GM23338 (cell line): ENCODE results near the gene EEPD1. TPM values are rescaled to one million over a fixed set of nuclear protein-coding genes. Genes with fewer than 3 reads are reported as not detected.

ENCODE experiments used
- ATAC-seq: fragments of 200-7000 bp; cut with Tn5 transposase; 3 replicates; pipeline ENCODE4 v1.9.1; 2020
- DNase-seq: peaks from one replicate; pipeline ENCODE4 v3.0.0-alpha.2; 2015; ENCODE audit warnings: low spot score
- H2AFZ ChIP-seq: fragments of 200-600 bp; sonication (generic); 2 replicates; pipeline ENCODE4 v1.8.0; 2016; ENCODE audit warnings: antibody characterized with exemption, mild to moderate bottlenecking, moderate library complexity
- H3F3A ChIP-seq: fragments of 200-600 bp; sonication (generic); replicated peaks from 2 replicates; pipeline ENCODE4 v1.8.0; 2017; ENCODE audit warnings: antibody characterized with exemption, mixed run types, low read depth
- H3K27ac ChIP-seq: fragments of 200-600 bp; sonication (generic); 2 replicates; pipeline ENCODE4 v1.6.1; 2016; ENCODE audit warnings: low read depth
- H3K27me3 ChIP-seq: fragments of 200-600 bp; sonication (generic); 2 replicates; pipeline ENCODE4 v1.8.0; 2016; ENCODE audit warnings: mild to moderate bottlenecking, mixed run types, moderate library complexity; ENCODE audit not compliant: insufficient read depth
- H3K36me3 ChIP-seq: fragments of 200-600 bp; sonication (generic); 2 replicates; pipeline ENCODE4 v1.8.0; 2016; ENCODE audit warnings: mild to moderate bottlenecking; ENCODE audit not compliant: insufficient read depth
- H3K4me1 ChIP-seq: fragments of 200-600 bp; sonication (generic); 2 replicates; pipeline ENCODE4 v1.8.0; 2016; ENCODE audit warnings: mild to moderate bottlenecking, moderate library complexity; ENCODE audit not compliant: insufficient read depth
- H3K4me2 ChIP-seq: fragments of 200-600 bp; sonication (generic); 2 replicates; pipeline ENCODE4 v1.7.1; 2017; ENCODE audit warnings: mixed run types
- H3K4me3 ChIP-seq: fragments of 200-600 bp; sonication (generic); 2 replicates; pipeline ENCODE4 v1.6.1; 2016; ENCODE audit warnings: mixed run types
- H3K79me2 ChIP-seq: fragments of 200-600 bp; sonication (generic); replicated peaks from 2 replicates; pipeline ENCODE4 v1.8.0; 2017; ENCODE audit warnings: mild to moderate bottlenecking; ENCODE audit not compliant: insufficient read depth
- H3K9me2 ChIP-seq: fragments of 200-600 bp; sonication (generic); 2 replicates; pipeline ENCODE4 v1.8.0; 2017; ENCODE audit not compliant: insufficient read depth
- H4K20me1 ChIP-seq: fragments of 200-600 bp; sonication (generic); replicated peaks from 2 replicates; pipeline ENCODE4 v1.8.0; 2017; ENCODE audit warnings: mild to moderate bottlenecking; ENCODE audit not compliant: insufficient read depth
- H3K27ac Mint-ChIP-seq: 2 replicates; pipeline ENCODE4 v1.8.0; 2020; ENCODE audit warnings: inconsistent platforms, mild to moderate bottlenecking, moderate library complexity, mixed read lengths
- H3K27me3 Mint-ChIP-seq: 3 replicates; pipeline ENCODE4 v1.8.0; 2022; ENCODE audit warnings: low read depth, mild to moderate bottlenecking, moderate library complexity, mixed read lengths, inconsistent platforms; ENCODE audit not compliant: insufficient read depth, poor library complexity
- H3K36me3 Mint-ChIP-seq: 3 replicates; pipeline ENCODE4 v1.8.0; 2021; ENCODE audit warnings: low read depth, mild to moderate bottlenecking, inconsistent platforms, moderate library complexity, mixed read lengths
- H3K4me1 Mint-ChIP-seq: 3 replicates; pipeline ENCODE4 v1.8.0; 2020; ENCODE audit warnings: mild to moderate bottlenecking, inconsistent platforms, mixed read lengths
- H3K4me3 Mint-ChIP-seq: 3 replicates; pipeline ENCODE4 v1.8.0; 2021; ENCODE audit warnings: moderate library complexity, mild to moderate bottlenecking, inconsistent platforms, mixed read lengths
- H3K9me3 Mint-ChIP-seq: 3 replicates; pipeline ENCODE4 v1.8.0; 2020; ENCODE audit warnings: moderate library complexity, mild to moderate bottlenecking, inconsistent platforms, mixed read lengths
- CREB1 ChIP-seq: fragments of 250-450 bp; sonication (Bioruptor Pico); IDR thresholded peaks from 2 replicates; pipeline ENCODE4 v1.5.0; 2020; ENCODE audit warnings: low read depth, mild to moderate bottlenecking, moderate library complexity
- EZH2 ChIP-seq: fragments of 200-600 bp; sonication (generic); IDR thresholded peaks from one replicate; pipeline ENCODE4 v1.8.0; 2017; ENCODE audit warnings: antibody characterized with exemption, mild to moderate bottlenecking, low read depth; ENCODE audit not compliant: unreplicated experiment
- EZH2phosphoT487 ChIP-seq: fragments of 200-600 bp; sonication (generic); IDR thresholded peaks from one replicate; pipeline ENCODE4 v1.8.1; 2018; ENCODE audit warnings: antibody characterized with exemption; ENCODE audit not compliant: unreplicated experiment
- JUNB ChIP-seq: IDR thresholded peaks from one replicate; pipeline ENCODE4 v1.6.1; 2016; ENCODE audit warnings: antibody characterized with exemption; ENCODE audit not compliant: unreplicated experiment
- NANOG ChIP-seq: IDR thresholded peaks from 2 replicates; pipeline ENCODE4 v1.6.1; 2016; ENCODE audit warnings: antibody characterized with exemption, borderline replicate concordance
- POLR2AphosphoS5 ChIP-seq: IDR thresholded peaks from 2 replicates; pipeline ENCODE4 v1.6.1; 2016; ENCODE audit warnings: antibody characterized with exemption, low read depth
- STAT1 ChIP-seq: IDR thresholded peaks from one replicate; pipeline ENCODE4 v1.6.1; 2016; ENCODE audit warnings: antibody characterized with exemption; ENCODE audit not compliant: unreplicated experiment
- ZNF114 ChIP-seq: fragments of 250-450 bp; sonication (Bioruptor Pico); IDR thresholded peaks from 2 replicates; pipeline ENCODE4 v1.5.0; 2020; ENCODE audit warnings: mild to moderate bottlenecking, moderate library complexity
- ZNF331 ChIP-seq: fragments of 250-450 bp; sonication (Bioruptor Pico); IDR thresholded peaks from 2 replicates; pipeline ENCODE4 v1.5.0; 2020; ENCODE audit warnings: low read depth, mild to moderate bottlenecking, moderate library complexity
- polyA plus RNA-seq: library from polyadenylated mRNA; unstranded; fragments of >200 nt; fragmentation: Nextera tagmentation; extraction: Ambion mirVana; gene quantifications from 2 replicates; pipeline ENCODE4 v1.2.1, GENCODE V29; 2016
- total RNA-seq: library from RNA; depleted of rRNA; stranded (reverse); fragments of >200 nt; shearing (Covaris generic); gene quantifications from 2 replicates; pipeline ENCODE4 v1.2.3, GENCODE V29; 2014
- TF ChIP-seq, protein P1 (sequence below): fragments of 250-450 bp; sonication (Bioruptor Pico); IDR thresholded peaks from 2 replicates; pipeline ENCODE4 v1.5.0; 2020; ENCODE audit warnings: mild to moderate bottlenecking, moderate library complexity
- TF ChIP-seq, protein P2 (sequence below), 2 experiments: fragments of 200-600 bp in 1 of 2; sonication (generic) in 1 of 2; conservative IDR thresholded peaks; 2 replicates each; pipeline versions ENCODE4 v1.5.1 to v1.6.1; 2016 to 2017; ENCODE audit warnings: antibody characterized with exemption in 2 of 2, low read depth in 2 of 2, mild to moderate bottlenecking in 2 of 2, moderate library complexity in 1 of 2
- TF ChIP-seq, protein P3 (sequence below): IDR thresholded peaks from 2 replicates; pipeline ENCODE4 v1.6.1; 2016; ENCODE audit warnings: antibody characterized with exemption
- TF ChIP-seq, protein P4 (sequence below): IDR thresholded peaks from one replicate; pipeline ENCODE4 v1.6.1; 2018; ENCODE audit warnings: antibody characterized with exemption; ENCODE audit not compliant: unreplicated experiment

The EEPD1 gene
- total and polyA plus RNA-seq, 2 experiments from 2014 or later = 4.1 to 17.1 TPM

DNA sequence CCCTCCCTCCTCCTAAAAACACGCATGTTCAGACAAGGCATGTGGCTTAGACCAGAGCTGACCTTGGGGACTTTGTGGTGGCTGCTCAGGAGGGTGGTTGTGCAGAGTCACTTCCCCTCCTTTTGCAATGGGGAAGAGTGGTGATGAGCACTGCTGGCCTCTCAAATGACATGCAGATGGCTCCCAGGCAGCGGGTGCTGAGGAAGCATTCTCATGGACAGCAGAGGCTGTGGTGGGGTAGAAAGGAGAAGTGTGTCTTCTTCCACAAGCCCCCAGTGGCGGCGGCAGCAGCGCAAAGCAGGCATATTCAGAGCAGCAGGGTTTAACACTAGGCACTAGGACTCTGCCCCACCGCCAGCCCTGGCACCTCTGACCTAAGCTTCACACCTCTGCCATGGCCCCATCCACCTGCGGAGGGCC is 130.7 kb downstream of the EEPD1 start:
- peaks cover 8% of the 10 kb centered on the region; the same call in 2 of the 3 replicates for H3K36me3 Mint-ChIP-seq
- no peak overlapping the region for H3K27ac ChIP-seq
- H3F3A ChIP-seq = peaks cover 9% of the 10 kb centered on the region
- H3K4me1 ChIP-seq = peaks cover 56% of the 10 kb centered on the region
- H3K4me3 Mint-ChIP-seq = no peak overlapping the region
- no peak overlapping the region for H2AFZ ChIP-seq
- no peaks in the 10 kb centered on the region for H3K9me2 ChIP-seq
- H3K4me3 ChIP-seq = no peak overlapping the region
- no peaks in the 10 kb centered on the region for H4K20me1 ChIP-seq
- H3K4me1 Mint-ChIP-seq = peaks cover 74% of the 10 kb centered on the region
- no peaks in the 10 kb centered on the region for H3K9me3 Mint-ChIP-seq
- H3K27me3 Mint-ChIP-seq = peaks cover 20% of the 10 kb centered on the region
- TF ChIP-seq ZNF331 (CRISPR knock-in tag) = no peak
- TF ChIP-seq, protein P1, sequence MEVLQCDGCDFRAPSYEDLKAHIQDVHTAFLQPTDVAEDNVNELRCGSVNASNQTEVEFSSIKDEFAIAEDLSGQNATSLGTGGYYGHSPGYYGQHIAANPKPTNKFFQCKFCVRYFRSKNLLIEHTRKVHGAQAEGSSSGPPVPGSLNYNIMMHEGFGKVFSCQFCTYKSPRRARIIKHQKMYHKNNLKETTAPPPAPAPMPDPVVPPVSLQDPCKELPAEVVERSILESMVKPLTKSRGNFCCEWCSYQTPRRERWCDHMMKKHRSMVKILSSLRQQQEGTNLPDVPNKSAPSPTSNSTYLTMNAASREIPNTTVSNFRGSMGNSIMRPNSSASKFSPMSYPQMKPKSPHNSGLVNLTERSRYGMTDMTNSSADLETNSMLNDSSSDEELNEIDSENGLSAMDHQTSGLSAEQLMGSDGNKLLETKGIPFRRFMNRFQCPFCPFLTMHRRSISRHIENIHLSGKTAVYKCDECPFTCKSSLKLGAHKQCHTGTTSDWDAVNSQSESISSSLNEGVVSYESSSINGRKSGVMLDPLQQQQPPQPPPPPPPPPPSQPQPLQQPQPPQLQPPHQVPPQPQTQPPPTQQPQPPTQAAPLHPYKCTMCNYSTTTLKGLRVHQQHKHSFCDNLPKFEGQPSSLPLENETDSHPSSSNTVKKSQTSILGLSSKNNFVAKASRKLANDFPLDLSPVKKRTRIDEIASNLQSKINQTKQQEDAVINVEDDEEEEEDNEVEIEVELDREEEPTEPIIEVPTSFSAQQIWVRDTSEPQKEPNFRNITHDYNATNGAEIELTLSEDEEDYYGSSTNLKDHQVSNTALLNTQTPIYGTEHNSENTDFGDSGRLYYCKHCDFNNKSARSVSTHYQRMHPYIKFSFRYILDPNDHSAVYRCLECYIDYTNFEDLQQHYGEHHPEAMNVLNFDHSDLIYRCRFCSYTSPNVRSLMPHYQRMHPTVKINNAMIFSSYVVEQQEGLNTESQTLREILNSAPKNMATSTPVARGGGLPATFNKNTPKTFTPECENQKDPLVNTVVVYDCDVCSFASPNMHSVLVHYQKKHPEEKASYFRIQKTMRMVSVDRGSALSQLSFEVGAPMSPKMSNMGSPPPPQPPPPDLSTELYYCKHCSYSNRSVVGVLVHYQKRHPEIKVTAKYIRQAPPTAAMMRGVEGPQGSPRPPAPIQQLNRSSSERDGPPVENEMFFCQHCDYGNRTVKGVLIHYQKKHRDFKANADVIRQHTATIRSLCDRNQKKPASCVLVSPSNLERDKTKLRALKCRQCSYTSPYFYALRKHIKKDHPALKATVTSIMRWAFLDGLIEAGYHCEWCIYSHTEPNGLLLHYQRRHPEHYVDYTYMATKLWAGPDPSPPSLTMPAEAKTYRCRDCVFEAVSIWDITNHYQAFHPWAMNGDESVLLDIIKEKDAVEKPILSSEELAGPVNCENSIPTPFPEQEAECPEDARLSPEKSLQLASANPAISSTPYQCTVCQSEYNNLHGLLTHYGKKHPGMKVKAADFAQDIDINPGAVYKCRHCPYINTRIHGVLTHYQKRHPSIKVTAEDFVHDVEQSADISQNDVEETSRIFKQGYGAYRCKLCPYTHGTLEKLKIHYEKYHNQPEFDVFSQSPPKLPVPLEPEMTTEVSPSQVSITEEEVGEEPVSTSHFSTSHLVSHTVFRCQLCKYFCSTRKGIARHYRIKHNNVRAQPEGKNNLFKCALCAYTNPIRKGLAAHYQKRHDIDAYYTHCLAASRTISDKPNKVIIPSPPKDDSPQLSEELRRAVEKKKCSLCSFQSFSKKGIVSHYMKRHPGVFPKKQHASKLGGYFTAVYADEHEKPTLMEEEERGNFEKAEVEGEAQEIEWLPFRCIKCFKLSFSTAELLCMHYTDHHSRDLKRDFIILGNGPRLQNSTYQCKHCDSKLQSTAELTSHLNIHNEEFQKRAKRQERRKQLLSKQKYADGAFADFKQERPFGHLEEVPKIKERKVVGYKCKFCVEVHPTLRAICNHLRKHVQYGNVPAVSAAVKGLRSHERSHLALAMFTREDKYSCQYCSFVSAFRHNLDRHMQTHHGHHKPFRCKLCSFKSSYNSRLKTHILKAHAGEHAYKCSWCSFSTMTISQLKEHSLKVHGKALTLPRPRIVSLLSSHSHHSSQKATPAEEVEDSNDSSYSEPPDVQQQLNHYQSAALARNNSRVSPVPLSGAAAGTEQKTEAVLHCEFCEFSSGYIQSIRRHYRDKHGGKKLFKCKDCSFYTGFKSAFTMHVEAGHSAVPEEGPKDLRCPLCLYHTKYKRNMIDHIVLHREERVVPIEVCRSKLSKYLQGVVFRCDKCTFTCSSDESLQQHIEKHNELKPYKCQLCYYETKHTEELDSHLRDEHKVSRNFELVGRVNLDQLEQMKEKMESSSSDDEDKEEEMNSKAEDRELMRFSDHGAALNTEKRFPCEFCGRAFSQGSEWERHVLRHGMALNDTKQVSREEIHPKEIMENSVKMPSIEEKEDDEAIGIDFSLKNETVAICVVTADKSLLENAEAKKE (CRISPR knock-in tag) = no peak
- TF ChIP-seq, protein P2, sequence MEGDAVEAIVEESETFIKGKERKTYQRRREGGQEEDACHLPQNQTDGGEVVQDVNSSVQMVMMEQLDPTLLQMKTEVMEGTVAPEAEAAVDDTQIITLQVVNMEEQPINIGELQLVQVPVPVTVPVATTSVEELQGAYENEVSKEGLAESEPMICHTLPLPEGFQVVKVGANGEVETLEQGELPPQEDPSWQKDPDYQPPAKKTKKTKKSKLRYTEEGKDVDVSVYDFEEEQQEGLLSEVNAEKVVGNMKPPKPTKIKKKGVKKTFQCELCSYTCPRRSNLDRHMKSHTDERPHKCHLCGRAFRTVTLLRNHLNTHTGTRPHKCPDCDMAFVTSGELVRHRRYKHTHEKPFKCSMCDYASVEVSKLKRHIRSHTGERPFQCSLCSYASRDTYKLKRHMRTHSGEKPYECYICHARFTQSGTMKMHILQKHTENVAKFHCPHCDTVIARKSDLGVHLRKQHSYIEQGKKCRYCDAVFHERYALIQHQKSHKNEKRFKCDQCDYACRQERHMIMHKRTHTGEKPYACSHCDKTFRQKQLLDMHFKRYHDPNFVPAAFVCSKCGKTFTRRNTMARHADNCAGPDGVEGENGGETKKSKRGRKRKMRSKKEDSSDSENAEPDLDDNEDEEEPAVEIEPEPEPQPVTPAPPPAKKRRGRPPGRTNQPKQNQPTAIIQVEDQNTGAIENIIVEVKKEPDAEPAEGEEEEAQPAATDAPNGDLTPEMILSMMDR (conservative IDR thresholded peaks at IDR 0.05; ENCODE audit: low read depth in 2 of 2) = no peak
- no peak for TF ChIP-seq EZH2
- no peak for TF ChIP-seq ZNF114
- TF ChIP-seq POLR2AphosphoS5 = no peak
- no peak for TF ChIP-seq STAT1
- no peak for TF ChIP-seq NANOG
- TF ChIP-seq, protein P3, sequence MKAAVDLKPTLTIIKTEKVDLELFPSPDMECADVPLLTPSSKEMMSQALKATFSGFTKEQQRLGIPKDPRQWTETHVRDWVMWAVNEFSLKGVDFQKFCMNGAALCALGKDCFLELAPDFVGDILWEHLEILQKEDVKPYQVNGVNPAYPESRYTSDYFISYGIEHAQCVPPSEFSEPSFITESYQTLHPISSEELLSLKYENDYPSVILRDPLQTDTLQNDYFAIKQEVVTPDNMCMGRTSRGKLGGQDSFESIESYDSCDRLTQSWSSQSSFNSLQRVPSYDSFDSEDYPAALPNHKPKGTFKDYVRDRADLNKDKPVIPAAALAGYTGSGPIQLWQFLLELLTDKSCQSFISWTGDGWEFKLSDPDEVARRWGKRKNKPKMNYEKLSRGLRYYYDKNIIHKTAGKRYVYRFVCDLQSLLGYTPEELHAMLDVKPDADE = no peak
- TF ChIP-seq EZH2phosphoT487 = no peak
- no peak for TF ChIP-seq CREB1 (CRISPR knock-in tag)
- no peak for TF ChIP-seq JUNB
- TF ChIP-seq, protein P4, sequence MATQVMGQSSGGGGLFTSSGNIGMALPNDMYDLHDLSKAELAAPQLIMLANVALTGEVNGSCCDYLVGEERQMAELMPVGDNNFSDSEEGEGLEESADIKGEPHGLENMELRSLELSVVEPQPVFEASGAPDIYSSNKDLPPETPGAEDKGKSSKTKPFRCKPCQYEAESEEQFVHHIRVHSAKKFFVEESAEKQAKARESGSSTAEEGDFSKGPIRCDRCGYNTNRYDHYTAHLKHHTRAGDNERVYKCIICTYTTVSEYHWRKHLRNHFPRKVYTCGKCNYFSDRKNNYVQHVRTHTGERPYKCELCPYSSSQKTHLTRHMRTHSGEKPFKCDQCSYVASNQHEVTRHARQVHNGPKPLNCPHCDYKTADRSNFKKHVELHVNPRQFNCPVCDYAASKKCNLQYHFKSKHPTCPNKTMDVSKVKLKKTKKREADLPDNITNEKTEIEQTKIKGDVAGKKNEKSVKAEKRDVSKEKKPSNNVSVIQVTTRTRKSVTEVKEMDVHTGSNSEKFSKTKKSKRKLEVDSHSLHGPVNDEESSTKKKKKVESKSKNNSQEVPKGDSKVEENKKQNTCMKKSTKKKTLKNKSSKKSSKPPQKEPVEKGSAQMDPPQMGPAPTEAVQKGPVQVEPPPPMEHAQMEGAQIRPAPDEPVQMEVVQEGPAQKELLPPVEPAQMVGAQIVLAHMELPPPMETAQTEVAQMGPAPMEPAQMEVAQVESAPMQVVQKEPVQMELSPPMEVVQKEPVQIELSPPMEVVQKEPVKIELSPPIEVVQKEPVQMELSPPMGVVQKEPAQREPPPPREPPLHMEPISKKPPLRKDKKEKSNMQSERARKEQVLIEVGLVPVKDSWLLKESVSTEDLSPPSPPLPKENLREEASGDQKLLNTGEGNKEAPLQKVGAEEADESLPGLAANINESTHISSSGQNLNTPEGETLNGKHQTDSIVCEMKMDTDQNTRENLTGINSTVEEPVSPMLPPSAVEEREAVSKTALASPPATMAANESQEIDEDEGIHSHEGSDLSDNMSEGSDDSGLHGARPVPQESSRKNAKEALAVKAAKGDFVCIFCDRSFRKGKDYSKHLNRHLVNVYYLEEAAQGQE = no peak
- ATAC-seq = no peak
- H3K4me2 ChIP-seq = 0 out of 2 replicates have a peak overlapping the region, but pooled peaks have one; percentile 38
- H3K36me3 ChIP-seq = no peaks in the 10 kb centered on the region
- no peaks in the 10 kb centered on the region for H3K79me2 ChIP-seq
- DNase-seq = no peak
- H3K27me3 ChIP-seq = no peaks in the 10 kb centered on the region
- peak overlapping the region; percentile 81 for H3K27ac Mint-ChIP-seq
